GM21381 (cell line): ENCODE measurements around the gene USP24.

ENCODE experiments used
- ATAC-seq: cut with Tn5 transposase; IDR thresholded peaks from one replicate; pipeline ENCODE4 v1.9.1; 2021; ENCODE audit warnings: mild to moderate bottlenecking, moderate library complexity; ENCODE audit not compliant: unreplicated experiment

USP24 gene

DNA sequence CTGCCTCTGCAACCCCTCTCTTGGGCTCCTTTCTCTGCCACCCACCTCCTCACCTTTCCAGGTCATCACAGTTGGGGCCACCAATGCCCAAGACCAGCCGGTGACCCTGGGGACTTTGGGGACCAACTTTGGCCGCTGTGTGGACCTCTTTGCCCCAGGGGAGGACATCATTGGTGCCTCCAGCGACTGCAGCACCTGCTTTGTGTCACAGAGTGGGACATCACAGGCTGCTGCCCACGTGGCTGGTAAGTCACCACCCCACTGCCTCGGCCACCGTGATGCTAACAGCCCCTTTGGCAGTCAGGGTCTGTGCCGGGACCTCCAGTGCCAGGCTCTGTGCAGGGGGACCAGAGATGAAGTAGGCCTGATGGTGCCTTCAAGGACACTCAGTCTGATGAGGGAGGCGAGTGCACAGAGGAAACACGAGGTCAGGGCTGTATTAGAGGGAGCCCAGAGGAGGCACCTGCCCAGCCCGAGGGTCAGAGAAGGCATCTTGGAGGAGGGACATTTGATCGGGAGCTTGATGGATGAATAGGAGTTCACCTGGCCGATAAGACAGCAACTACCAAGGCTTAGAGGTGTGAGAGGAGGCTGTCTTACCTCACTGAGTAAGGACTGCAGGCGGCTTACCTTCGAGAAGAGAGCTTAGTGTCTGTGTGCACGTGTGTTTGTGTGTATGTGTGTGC lies 157.8 kb downstream of the USP24 start:
- no peak for ATAC-seq

DNA sequence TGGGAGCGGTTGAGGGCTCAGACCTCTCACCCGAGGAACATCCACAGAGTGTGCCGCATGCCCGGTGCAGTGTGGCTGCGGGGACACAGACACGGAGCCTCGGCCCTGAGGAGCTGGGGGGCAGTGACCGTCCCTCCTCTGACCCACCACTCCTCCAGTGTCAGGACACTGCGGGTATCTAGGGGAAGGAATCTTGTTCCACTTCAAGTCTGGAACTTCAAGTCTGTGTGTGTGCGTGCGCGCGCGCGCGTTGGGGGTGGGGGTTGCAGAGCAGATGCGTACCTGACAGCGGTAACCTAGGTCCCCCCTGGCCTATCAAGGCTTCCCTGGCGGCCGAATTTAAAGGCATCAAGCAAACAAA lies 158.6 kb downstream of the USP24 start:
- ATAC-seq, result no peak

DNA sequence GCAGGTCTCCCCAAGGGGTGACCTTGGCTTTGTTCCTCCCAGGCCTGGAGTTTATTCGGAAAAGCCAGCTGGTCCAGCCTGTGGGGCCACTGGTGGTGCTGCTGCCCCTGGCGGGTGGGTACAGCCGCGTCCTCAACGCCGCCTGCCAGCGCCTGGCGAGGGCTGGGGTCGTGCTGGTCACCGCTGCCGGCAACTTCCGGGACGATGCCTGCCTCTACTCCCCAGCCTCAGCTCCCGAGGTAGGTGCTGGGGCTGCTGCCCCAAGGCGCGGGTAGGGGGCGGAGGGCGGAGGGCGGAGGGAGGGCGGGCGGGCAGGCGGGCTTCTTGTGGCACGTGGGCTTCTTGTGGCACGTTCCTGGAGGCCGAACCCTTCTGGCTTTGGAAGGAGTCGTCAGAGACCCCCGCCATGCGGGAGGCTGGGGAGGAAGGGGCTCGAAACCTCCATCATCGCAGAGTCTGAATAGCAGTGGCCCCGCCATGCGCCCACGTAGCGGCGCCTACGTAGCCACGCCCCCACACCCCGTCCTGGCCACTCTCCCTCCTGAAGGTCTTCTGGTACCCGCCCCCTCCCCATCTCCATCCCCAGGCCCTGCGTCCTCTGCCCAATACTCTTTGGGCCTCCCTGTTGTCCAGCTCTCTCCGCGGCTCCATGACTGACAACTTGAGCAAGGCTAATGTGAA lies 159.1 kb downstream of the USP24 start:
- no peak for ATAC-seq

DNA sequence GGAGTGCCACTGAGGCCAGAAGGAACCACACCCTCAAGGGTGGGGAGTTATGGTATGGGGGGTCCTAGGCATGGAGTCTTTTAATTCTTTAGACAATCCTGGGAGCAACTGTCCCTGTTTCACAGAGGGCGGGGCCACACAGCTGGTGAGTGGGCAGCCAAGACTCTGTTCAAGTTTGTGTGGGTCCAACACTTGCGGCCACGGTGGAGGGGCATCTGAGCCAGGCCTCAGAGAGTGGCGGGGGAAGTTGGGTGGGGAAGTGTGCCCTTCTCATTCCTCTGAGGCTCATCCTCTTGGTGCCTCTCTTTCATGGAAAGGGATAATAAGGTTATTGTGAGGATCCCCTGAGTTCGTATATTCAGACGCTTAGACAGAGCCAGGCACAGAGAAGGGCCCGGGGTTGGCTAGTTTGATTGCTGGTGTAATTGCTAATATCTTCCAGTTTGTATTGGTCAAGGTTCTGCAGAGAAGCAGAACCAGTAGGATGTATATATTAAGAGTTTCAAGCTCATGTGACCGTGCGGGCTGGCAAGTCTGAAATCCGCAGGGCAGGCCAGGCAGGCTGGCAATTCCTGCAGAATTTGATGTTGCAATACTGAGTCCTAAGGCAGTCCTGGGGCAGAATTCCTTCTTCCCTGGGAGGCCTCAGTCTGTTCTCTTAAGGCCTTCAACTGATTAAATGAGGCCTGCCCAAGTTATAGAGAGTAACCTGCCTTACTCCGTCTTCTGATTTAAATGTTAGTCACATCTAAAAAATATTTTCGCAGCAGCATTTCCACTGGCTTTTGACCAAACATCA lies 159.9 kb downstream of the USP24 start:
- no peak for ATAC-seq

DNA sequence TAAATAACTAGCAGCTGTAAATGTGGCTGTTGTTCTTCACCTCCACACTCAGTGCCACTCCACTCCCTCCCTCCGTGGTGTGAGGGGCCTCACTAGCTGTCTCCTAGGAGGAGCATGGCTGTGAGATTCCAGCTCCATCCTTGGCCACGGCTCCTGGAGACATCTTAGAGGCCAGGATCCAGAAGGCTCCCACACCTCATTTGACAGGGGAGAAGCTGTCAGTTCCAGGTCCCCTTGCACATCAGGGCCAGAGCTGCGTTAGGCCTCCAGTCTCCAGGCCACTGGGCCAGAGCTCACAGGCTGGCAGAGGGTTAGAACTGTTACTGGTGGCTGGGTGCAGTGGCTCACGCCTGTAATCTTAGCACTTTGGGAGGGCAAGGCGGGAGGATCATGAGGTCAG lies 160.8 kb downstream of the USP24 start:
- ATAC-seq, result no peak

DNA sequence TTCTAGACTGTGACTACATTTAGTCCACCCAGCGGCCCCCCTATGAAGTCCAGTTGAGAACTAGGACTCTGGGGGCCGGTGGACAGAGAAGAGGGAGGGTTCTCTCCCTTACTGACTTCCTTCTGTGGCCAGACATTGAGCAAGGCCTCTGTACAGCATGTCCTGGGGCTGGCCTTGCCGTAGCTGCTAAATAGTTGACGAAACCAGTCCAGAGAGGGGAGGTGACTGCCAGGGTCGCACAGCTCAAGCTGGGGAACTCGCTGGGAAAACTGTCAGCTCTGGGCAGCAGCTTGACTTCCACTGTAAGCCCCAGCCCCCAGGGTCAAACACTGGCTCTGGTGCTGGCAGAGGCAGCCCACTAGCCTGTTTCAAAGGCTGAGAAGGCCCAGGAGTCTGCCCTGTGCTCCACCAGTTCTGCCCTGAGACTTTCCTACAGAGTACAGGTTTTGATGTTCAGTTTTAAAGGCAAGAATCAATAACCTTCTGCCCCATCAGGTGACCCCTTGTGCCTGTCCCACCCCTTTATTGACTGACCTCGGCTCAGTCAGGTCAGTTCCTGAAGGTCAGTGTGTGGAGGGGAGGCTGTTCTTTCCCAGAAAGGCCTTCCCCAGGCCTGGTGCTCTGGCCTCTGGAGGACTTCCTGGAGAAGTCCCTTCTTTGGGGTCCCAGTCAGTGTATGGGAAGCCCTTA lies 161.8 kb downstream of the USP24 start:
- no peak for ATAC-seq

DNA sequence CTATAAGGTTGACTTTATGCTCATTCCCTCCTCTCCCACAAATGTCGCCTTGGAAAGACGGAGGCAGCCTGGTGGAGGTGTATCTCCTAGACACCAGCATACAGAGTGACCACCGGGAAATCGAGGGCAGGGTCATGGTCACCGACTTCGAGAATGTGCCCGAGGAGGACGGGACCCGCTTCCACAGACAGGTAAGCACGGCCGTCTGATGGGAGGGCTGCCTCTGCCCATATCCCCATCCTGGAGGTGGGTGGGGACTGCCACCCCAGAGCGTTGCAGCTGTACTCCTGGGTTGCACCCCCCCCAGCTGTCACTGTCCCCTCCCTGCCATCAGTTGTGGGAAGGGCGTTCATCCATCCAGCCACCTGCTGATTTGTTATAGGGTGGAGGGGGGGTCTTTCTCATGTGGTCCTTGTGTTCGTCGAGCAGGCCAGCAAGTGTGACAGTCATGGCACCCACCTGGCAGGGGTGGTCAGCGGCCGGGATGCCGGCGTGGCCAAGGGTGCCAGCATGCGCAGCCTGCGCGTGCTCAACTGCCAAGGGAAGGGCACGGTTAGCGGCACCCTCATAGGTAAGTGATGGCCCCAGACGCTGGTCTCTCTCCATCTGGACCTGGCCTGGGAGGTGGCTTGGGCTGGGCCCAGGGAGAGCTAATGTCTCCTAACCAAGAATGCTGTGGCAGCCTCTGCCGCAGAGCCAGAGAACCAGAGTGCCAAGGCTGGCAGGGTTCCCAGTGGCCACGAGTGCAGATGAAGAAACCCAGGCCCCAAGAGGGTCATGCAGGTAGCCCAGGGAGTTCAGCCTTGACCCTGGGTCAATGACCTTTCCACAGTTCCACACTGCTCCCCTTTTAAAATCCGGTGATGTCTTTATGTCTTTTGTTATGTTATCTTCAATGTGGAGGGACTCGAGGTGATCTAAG lies 162.7 kb downstream of the USP24 start:
- no peak for ATAC-seq

DNA sequence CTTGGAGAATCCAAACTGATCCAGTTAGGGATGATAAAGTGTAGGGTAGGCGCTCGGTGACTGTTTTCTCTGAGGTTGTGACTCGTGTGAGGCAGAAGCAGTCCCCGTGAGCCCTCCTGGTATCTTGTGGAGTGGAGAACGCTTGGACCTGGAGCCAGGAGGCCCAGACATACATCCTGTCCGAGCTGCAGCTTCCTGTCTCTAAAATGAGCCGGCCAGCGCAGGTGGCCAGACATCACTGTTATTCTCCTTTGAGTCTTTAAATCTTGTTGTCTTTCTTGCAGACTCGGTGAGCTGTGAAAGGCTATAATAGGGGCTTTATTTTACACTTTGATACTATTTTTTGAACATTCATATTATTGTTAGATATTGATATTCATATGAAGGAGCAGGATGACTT lies 163.5 kb downstream of the USP24 start:
- no peak for ATAC-seq

DNA sequence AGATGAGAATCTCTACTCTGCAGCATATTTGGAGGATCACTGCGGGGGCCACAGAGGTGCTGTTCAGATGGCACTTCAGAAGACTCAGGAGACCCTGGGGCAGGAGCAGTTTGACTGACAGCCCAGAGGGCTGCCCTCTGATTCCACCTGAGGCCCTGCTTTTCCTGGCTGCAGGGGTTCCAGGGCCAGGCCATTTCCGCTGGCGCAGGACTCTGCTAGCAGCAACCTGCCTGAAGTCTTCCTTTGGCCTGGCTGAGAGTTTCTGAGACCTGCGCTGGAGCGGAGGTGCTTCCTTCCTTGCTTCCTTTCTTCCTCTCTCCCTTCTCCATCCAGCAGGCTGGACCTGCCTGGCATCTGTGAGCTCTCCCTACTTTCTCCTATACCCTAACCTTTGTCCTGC lies 164.0 kb downstream of the USP24 start:
- no peak for ATAC-seq

DNA sequence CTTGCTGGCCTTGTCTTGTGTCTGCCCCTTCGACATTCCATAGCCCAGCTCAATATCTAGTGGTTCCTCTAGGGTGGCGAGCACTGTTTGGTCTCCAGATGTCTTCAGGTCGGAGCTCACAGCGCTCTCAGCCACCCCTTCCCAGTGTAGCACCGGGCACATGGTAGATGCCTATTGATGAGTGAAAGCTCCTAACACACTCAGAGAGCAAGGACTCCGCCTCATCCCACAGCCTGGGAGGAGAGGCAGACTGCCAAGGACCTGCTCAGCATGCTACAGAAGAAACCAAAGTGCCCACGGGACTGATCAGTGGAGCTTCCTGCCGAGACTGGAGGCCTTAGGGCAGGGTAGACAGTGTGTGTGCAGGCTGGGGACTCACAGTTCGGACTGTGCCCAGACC lies 164.9 kb downstream of the USP24 start:
- no peak for ATAC-seq

DNA sequence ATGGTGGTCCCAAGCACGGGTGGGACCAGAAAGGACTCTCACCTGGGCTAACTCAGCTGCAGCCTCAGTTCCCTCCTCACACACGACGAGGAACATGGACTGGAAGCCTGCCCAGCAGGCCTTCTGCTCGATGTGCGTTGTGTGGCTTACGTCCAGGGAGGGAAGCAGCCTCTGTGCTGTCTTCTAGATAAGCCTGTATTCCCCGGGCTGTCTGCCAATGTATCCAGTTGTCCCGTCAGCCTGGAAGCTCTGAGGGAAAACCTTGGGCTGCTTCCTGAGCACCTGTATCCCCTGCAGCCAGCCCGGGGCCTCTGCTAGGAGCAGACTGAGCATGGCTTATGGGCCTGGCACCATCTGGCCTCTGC lies 165.3 kb downstream of the USP24 start:
- no peak for ATAC-seq

DNA sequence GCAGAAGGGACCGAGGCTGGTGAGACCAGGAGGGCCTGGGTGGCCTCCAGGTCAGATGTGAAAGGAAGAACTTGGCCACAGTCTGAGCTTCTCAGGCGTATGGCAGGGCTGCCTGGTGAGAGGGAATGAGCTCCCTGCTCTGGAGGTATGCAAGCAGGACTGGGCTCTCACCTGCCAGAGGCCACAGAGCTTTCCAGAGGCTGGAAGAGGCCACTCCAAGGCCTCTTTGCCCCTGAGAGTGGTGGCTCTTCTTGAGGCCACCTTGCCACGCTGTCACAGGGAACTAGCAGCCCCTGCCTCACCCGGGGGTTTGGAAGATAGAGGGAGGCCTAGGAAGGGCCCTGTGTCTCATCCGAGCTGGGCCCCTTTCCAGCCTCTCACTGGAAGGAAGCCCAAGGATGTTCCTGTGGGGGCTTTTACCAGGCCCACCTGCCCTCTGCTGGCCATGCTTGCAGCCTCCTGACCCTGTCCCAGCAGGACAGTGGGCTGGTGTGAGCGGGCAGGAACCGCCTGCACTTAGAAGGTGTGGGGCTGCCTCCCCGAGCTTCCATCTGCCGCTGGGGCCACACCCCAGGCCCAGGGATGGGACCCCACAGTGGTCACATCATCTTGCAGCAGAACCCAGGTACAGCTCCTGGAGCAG lies 165.8 kb downstream of the USP24 start:
- ATAC-seq, result no peak

DNA sequence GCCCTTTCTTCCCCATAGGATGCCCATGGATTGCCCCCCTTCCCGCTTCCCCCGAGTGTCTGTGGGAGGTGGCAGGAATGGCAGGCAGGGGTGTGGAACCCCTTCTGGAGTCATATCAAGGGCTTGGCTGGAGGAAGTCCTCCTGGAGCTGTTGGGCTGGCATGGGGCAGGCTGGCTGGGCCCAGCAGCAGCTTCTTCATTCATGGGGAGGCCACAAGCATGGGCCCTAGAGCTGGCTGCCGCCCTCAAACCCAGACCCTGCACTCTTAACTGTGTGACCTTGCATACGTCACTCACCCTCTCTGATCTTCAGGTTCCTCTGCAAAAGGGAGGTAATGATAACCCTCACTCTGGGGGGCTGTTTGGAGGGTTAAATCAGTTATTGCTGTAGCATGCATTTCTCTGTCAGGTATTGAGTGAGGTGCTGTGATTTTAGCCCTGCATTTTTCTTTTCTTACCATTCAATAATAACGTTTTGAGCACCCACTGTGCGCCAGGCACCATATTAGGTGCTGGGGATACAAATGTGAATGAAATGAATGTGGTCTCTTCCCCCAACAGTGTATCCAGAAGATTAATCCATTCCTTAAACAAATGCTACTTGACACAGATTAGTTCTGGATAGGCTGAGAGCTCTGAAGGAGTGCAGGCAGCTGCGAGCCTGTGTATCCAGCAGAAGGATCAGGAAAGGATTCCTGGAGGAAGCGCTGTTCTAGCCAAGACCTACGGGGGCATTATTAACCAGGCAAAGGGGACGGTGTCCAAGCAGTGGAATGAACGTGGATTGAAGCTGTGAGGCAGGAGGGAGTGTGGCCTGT lies 166.5 kb downstream of the USP24 start:
- no peak for ATAC-seq

DNA sequence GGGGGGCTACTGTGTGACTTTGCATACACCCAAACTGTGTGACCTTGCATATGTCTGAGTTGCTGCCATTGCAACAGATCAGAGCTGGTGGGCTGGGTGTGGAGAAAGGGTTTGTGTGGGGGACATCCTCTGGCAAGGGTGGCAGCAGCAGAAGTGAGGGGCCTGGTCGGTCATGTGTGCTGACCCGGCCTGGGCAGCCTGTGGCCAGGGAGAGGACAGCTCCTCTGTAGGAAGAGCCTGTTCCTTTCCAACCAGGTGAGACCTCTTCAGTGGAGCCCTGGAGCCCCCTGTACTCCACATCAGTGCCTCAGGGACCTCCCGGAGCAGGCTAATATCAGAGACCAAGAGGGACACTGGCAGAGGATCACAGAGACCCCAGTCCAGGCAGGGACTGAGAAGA lies 167.6 kb downstream of the USP24 start:
- no peak for ATAC-seq

DNA sequence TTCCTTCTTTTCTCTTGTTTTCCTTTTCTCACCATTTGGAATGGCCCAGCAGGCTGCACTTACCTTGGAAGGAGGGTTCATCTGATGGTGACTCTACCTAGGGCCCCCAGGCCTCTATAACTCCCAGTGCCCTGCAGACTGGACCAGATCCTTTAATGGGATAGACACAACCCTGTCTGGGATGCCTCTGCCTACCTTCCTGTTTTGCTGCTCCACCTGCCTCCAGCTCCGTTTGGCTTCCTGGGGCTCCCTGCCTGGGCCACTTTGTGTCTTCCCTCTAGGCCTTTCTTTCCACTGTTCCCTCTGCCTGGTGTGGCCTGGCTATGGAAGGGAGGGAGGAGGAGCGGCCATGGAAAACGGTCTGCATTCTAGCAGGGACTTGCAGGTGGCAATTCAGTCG lies 168.3 kb downstream of the USP24 start:
- no peak for ATAC-seq

DNA sequence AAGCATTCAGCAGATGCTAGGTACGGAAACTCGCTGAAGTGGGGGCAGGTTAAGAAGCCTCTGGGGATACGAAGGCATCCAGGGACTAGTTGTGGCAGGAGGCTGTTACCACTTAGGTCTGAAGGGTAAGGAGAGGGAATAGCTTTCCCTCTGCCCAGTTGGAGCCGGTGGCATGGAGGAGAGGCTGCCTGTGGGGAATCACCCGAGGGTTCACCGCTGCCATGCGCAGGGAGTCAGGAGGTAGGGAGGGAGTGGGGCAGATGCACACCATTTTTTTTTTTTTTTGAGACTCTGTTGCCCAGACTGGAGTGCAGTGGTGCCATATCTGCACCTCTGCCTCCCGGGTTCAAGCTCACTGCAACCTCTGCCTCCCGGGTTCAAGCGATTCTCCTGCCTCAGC lies 169.7 kb downstream of the USP24 start:
- no peak for ATAC-seq

DNA sequence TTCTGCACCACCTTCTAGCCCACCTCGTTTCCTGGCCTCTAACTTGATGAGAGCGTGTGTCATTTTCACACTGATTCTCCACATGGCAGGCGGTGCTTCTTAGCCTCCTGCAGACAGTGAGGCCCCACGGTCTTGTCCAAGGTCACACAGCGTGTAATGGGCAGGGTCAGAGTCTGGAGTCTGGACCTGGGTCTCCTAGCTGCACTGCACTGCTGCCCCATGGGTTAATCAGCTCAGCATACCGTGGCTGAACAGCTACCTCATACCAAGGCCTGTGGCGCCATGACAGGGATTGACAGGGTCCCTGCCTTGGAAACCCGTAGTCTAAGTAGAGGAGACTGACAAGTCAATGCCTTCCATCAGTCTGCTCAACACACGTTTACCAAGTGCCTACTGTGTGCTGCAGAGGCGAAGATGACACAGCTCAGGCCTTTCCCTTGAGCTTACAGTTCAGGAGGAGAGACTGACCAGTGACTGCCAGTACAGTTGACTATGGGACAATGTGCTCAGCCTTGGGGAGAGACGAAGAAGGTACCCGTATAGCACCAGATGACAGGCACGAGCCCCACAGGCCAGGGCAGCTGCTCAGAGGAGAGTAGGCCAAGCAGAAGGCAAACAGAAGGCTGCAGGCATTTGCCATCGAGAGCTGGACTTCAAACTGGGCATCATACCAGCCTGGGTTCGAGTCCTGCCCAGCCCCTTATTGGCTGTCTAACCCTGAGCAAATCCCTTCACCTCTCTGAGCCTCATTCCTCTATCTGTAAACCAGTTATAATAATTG lies 170.4 kb downstream of the USP24 start:
- ATAC-seq, result no peak

DNA sequence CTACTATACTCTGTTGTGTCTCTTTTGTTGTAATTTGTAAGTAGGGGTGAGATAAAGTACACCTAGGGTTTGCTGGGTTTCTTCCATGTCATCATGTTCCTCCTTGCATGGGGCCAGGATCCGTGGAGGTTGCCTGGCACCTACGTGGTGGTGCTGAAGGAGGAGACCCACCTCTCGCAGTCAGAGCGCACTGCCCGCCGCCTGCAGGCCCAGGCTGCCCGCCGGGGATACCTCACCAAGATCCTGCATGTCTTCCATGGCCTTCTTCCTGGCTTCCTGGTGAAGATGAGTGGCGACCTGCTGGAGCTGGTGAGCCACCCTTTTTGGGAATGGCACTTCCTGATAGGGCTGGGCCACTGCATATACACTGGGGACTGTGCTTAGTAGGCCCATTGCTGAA lies 171.4 kb downstream of the USP24 start:
- no peak for ATAC-seq
